SKM-1 (cell line): ENCODE results near the gene CHST11.

ENCODE experiments used
- DNase-seq: peaks from one replicate; lab custom pipeline; 2025; ENCODE audit not compliant: unreplicated experiment; lab: John Stamatoyannopoulos, UW

The CHST11 gene

DNA sequence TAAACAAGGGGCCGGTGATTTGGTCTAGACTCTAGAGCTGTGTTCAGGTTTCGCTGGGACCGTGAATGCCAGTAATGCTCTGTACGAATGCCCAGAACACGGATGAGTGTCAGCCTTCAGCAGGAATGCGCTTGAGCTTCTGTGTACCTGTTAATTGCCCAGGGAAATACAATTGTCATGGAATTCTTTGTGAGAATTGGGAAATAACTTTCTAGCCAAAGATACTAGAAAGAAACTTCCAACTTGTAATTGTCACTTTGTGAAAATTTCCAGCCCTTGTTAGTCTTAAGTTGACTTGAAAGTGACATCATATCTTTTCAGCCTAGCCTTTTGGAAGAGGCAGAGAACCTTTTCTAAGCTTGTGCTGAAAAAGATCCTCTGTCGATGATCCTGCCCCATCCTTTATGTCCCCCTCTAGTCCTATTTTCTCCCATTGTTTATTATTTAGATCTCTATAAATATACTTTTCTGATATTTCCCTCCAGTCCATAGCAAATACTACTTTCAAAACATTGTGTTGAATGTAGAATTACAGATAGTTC is 2.7 kb downstream of the CHST11 start:
- no peak for DNase-seq

GRCh38 chr12:104460041-104460719 is 3.4 kb downstream of the CHST11 start:
- no peak for DNase-seq

- no peak for DNase-seq
Measured at GRCh38 chr12:104460973-104461698, 4.4 kb downstream of the CHST11 start.

GRCh38 chr12:104462325-104462724 is 5.6 kb downstream of the CHST11 start:
- DNase-seq = no peak

DNA sequence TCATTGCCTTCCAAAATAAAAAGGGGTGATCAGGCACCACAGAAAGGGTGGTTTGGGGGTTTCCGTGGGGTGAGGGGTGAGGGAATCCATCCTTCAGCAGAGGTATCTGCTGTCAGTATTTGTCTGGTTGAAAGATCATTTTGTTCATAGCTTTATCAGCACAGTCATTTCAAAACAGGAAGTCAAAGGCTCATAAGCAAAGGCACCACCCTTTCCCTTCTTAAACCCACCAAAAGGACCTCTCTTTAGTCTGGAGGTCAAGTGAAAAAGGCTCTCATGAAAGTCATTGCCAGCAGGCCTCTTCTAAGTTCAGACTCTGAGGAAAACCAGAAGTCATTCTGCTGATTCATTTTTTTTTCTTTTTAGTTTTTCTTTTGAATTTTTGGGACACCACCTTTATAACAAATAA is 6.2 kb downstream of the CHST11 start:
- peak; percentile 11 for DNase-seq

DNA sequence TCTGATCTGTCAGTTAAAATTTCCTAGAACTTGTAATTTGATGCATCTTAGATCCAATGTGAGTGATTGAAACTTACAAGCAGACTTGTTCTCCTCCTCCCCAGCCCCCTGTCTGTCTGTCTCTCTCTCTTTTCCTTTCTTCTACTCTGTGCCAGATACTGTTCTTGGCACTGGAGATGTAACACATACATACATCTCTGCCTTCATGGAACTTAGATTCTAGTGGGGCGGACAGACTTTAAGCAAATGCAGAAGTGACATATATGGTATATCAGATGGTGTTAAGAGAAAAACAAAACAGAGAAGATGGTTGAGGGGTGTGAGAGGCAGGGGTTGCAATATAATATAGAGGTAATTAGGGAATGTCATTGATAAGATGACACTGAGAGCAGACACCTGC is 6.6 kb downstream of the CHST11 start:
- DNase-seq = no peak

GRCh38 chr12:104464899-104465298 is 8.2 kb downstream of the CHST11 start:
- DNase-seq = no peak

GRCh38 chr12:104466709-104467345 is 10.1 kb downstream of the CHST11 start:
- DNase-seq = no peak

GRCh38 chr12:104467346-104467837 is 10.6 kb downstream of the CHST11 start:
- DNase-seq = no peak

GRCh38 chr12:104468371-104468770 is 11.6 kb downstream of the CHST11 start:
- DNase-seq = no peak

DNA sequence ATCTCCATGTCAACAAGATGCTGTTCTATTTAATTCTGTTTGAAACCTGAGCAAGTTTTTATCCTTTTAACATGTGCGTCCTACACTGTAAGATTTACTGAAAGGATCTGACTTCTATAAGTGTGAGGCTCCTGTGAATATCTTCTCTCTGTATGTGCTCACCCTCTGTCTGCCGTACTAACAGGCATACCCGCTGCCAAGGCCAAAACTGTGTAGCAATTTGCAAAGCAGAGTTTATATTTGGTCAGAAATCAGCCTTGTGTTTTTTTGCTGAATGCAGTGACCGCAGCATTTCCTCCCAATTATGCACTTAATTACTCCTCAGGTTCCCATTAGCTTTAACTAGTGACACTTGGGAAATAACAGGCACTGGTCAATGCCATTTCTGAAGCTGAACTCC is 12.3 kb downstream of the CHST11 start:
- DNase-seq = no peak

GRCh38 chr12:104469523-104469922 is 12.8 kb downstream of the CHST11 start:
- no peak for DNase-seq

- no peak for DNase-seq
Measured at GRCh38 chr12:104470521-104470920, 13.8 kb downstream of the CHST11 start.

- DNase-seq = peak; percentile 5
Measured at GRCh38 chr12:104471336-104471735, 14.6 kb downstream of the CHST11 start.

GRCh38 chr12:104472748-104473147 is 16.0 kb downstream of the CHST11 start:
- DNase-seq = no peak

- no peak for DNase-seq
Measured at GRCh38 chr12:104473374-104473983, 16.7 kb downstream of the CHST11 start.

- no peak for DNase-seq
Measured at GRCh38 chr12:104475271-104475670, 18.5 kb downstream of the CHST11 start.

DNA sequence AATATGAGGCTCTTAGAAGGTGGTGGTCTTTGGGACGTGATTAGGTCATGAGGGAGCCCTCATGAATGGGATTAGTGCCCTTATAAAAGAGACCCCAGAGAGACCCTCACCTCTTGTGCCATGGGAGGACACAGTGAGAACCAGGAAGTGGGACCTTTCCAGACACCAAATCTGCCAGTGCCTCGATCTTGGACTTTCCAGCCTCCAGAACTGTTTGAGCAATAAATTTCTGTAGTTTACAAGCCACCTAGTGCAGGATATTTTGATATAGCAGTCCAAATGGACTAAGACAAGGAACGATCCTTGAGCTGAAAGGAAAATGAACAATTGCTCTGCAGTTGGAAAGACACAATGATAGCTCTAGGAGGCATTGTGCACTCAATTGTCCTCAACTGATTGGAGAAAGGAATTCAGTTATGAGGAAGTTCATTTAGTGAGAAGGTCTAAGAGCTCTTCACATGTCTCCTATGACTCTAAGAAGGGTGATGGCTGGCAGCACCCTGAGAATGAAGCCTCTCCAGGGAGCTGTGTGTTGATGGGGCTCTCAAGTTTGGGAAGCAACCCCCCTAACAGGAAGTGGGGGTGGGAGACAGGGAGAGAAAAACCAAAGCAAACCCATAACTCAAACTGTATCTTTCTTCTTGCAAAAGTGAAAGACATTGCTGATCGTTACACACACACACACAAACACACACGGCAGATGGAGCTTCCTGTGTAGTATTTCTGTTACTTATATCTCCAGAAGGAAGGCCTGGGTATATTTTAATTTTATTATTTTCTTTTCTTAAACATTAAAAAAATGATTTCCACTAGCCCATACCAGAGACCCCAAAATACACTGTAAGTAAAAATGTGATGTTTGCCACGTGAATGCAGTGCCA is 21.0 kb downstream of the CHST11 start:
- no peak for DNase-seq

DNA sequence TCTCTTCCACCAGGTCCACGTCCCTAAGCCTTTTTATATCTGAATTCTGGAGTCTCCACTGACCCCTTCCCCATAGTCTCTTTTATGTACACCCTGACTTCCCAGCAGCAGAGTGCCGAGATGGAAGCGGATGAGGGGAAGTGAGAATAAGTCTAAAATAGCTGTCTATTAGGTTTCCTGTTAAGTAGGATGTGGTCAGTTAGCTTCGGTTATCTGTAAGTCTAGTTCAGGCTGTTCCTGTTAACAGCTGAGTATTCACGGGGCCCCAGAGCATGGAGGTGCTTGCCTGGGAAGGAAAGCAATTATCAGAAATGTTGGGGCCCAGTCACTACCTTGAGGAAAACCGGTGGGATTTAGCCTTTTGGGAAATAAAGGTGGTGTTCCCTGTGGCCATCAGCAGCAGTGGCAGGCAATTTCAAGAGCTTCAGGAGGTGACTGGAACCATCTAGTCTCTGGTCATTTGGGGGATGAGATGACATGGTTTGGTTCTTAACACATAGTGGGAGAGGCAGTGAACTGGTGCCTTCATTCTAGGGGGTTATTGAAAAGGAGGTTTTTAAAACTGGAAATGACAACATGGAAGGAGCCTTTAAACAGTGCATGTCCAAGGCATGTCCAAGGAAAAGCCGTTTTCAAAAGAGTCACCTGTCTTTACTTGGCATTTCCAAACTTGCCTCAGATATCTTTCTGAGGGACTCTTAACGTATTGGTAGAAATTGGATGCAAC is 21.8 kb downstream of the CHST11 start:
- DNase-seq = peak; percentile 24
